HEK293 (cell line): Measurements from ENCODE around the gene IZUMO1.

ENCODE experiments used
- CTCF ChIA-PET: fragments of 350-600 bp; formaldehyde crosslinking; extraction: SDS; loops from one replicate; lab custom pipeline; 2021; ENCODE audit warnings: antibody characterized with exemption; lab: Yijun Ruan, JAX
- POLR2A ChIA-PET: fragments of 300-600 bp; formaldehyde crosslinking; extraction: SDS; loops from one replicate; lab custom pipeline; 2020; ENCODE audit warnings: antibody characterized with exemption, inconsistent platforms; lab: Yijun Ruan, JAX
- H3K27ac ChIP-seq: fragments of 200-500 bp; sonication (Bioruptor generic); 2 replicates; pipeline ENCODE4 v1.5.1; 2014; ENCODE audit warnings: low read depth, low read length, control low read depth, inconsistent platforms; ENCODE audit errors: extremely low read depth
- H3K36me3 ChIP-seq, 2 experiments: fragments of 200-500 bp in 1 of 2; sonication (Bioruptor generic) in 1 of 2; 1 replicate in 1 of 2; 2 replicates in 1 of 2; pipeline ENCODE4 v1.5.1; 2014 to 2017; ENCODE audit warnings: inconsistent platforms in 2 of 2, low read length in 2 of 2; ENCODE audit not compliant: control insufficient read depth in 2 of 2, insufficient read depth in 1 of 2
- H3K4me1 ChIP-seq: fragments of 200-500 bp; sonication (Bioruptor generic); 2 replicates; pipeline ENCODE4 v1.5.1; 2014; ENCODE audit warnings: mild to moderate bottlenecking, low read length, inconsistent platforms; ENCODE audit not compliant: control insufficient read depth, insufficient read depth
- H3K4me3 ChIP-seq: 2 replicates; pipeline ENCODE4 v1.5.1; 2011; ENCODE audit warnings: low read depth, mild to moderate bottlenecking, control low read depth, low read length, moderate library complexity
- H3K9me3 ChIP-seq: fragments of 200-500 bp; sonication (Bioruptor generic); 2 replicates; pipeline ENCODE4 v1.5.1; 2014; ENCODE audit warnings: low read depth, low read length, inconsistent platforms; ENCODE audit not compliant: control insufficient read depth, insufficient read depth
- BCL11B ChIP-seq: fragments of 450-650 bp; formaldehyde crosslinking; IDR thresholded peaks from 2 replicates; pipeline ENCODE4 v1.5.1; 2016; ENCODE audit warnings: low read depth, missing biosample characterization, missing genetic modification characterization
- GLI4 ChIP-seq: fragments of 450-650 bp; formaldehyde crosslinking; IDR thresholded peaks from 2 replicates; pipeline ENCODE4 v1.5.1; 2016; ENCODE audit warnings: missing biosample characterization, missing genetic modification characterization
- PRDM4 ChIP-seq: fragments of 450-650 bp; formaldehyde crosslinking; IDR thresholded peaks from 2 replicates; pipeline ENCODE4 v1.5.1; 2017; ENCODE audit warnings: missing biosample characterization, missing genetic modification characterization
- TCF7L2 ChIP-seq: IDR thresholded peaks from 2 replicates; pipeline ENCODE4 v1.6.1; 2011; ENCODE audit warnings: low read depth, mild to moderate bottlenecking, inconsistent platforms, low read length, moderate library complexity, borderline replicate concordance
- ZIC2 ChIP-seq: fragments of 450-650 bp; formaldehyde crosslinking; IDR thresholded peaks from 2 replicates; pipeline ENCODE4 v1.5.1; 2016; ENCODE audit warnings: missing biosample characterization, missing genetic modification characterization
- ZNF114 ChIP-seq: fragments of 450-650 bp; formaldehyde crosslinking; IDR thresholded peaks from 2 replicates; pipeline ENCODE4 v1.5.0; 2017; ENCODE audit warnings: missing biosample characterization, missing genetic modification characterization
- ZNF146 ChIP-seq: fragments of 450-650 bp; formaldehyde crosslinking; IDR thresholded peaks from 2 replicates; pipeline ENCODE4 v1.5.1; 2016; ENCODE audit warnings: missing biosample characterization, missing genetic modification characterization
- ZNF157 ChIP-seq: fragments of 450-650 bp; formaldehyde crosslinking; IDR thresholded peaks from 2 replicates; pipeline ENCODE4 v1.5.1; 2016; ENCODE audit warnings: missing biosample characterization, missing genetic modification characterization
- ZNF26 ChIP-seq: fragments of 450-650 bp; formaldehyde crosslinking; IDR thresholded peaks from 2 replicates; pipeline ENCODE4 v1.5.1; 2016; ENCODE audit warnings: missing biosample characterization, missing genetic modification characterization
- ZNF266 ChIP-seq: fragments of 450-650 bp; formaldehyde crosslinking; IDR thresholded peaks from 2 replicates; pipeline ENCODE4 v1.5.1; 2016; ENCODE audit warnings: missing biosample characterization, missing genetic modification characterization, low read depth
- ZNF274 ChIP-seq, 2 experiments: fragments of 200-500 bp in 1 of 2; fragments of 450-650 bp in 1 of 2; sonication (Bioruptor generic) in 1 of 2; formaldehyde crosslinking in 1 of 2; IDR thresholded peaks; 2 replicates each; pipeline versions ENCODE4 v1.5.1 to v1.6.1; 2014 to 2016; ENCODE audit warnings: borderline replicate concordance in 1 of 2, inconsistent platforms in 1 of 2, low read length in 1 of 2, missing biosample characterization in 1 of 2, missing genetic modification characterization in 1 of 2
- ZNF280D ChIP-seq: fragments of 450-650 bp; formaldehyde crosslinking; IDR thresholded peaks from 2 replicates; pipeline ENCODE4 v1.5.1; 2016; ENCODE audit warnings: missing biosample characterization, missing genetic modification characterization
- ZNF449 ChIP-seq: fragments of 450-650 bp; formaldehyde crosslinking; IDR thresholded peaks from 2 replicates; pipeline ENCODE4 v1.5.1; 2017; ENCODE audit warnings: missing biosample characterization, mild to moderate bottlenecking, missing genetic modification characterization, moderate library complexity
- ZNF529 ChIP-seq: fragments of 450-650 bp; formaldehyde crosslinking; IDR thresholded peaks from 2 replicates; pipeline ENCODE4 v1.5.1; 2017; ENCODE audit warnings: missing genetic modification characterization, missing biosample characterization; ENCODE audit not compliant: insufficient replicate concordance
- ZNF555 ChIP-seq: fragments of 450-650 bp; formaldehyde crosslinking; conservative IDR thresholded peaks from 2 replicates; pipeline ENCODE4 v1.5.1; 2017; ENCODE audit warnings: missing biosample characterization, mild to moderate bottlenecking, missing genetic modification characterization, inconsistent platforms
- ZNF692 ChIP-seq: fragments of 450-650 bp; formaldehyde crosslinking; IDR thresholded peaks from 2 replicates; pipeline ENCODE4 v1.5.1; 2016; ENCODE audit warnings: missing biosample characterization, missing genetic modification characterization
- ZNF830 ChIP-seq: fragments of 450-650 bp; IDR thresholded peaks from 2 replicates; pipeline ENCODE4 v1.5.0; 2018; ENCODE audit warnings: missing biosample characterization, missing genetic modification characterization, low read depth, mild to moderate bottlenecking, moderate library complexity
- ZSCAN5A ChIP-seq: fragments of 450-650 bp; formaldehyde crosslinking; IDR thresholded peaks from 2 replicates; pipeline ENCODE4 v1.5.1; 2016; ENCODE audit warnings: missing biosample characterization, missing genetic modification characterization

Gene IZUMO1

GRCh38 chr19:48713041-48713863 lies 33.5 kb downstream of the IZUMO1 start (continued):
- TF ChIP-seq ZNF529 (tag by site-specific recombination) (no peak), TCF7L2 (no peak)

GRCh38 chr19:48711106-48711662 lies 35.5 kb downstream of the IZUMO1 start:
- Histone ChIP-seq H3K27ac (no peak overlapping the region), H3K4me3 (no peak overlapping the region), H3K9me3 (no peaks in the 10 kb centered on the region), H3K36me3 (no peaks in the 10 kb centered on the region; a peak in 1 of 3 replicates), H3K4me1 (peaks cover 13% of the 10 kb centered on the region)
- ChIA-PET POLR2A (interaction anchor here (0.5 kb wide), 1 partner anchor 105 kb away, joined by 5 read pairs; no protein-coding TSS in a partner anchor), CTCF (interaction anchor here (0.6 kb wide), 1 partner anchor 17 kb away, joined by 3 read pairs; no protein-coding TSS in a partner anchor)
- TF ChIP-seq ZIC2 (tag by site-specific recombination) (no peak), ZNF449 (tag by site-specific recombination) (no peak), PRDM4 (tag by site-specific recombination) (no peak), ZNF26 (tag by site-specific recombination) (no peak)

- H3K4me3 ChIP-seq: no peak overlapping the region
- no peak overlapping the region for H3K27ac ChIP-seq
- POLR2A ChIA-PET: no interaction called here
- peaks cover 7% of the 10 kb centered on the region for H3K4me1 ChIP-seq
- CTCF ChIA-PET: interaction anchor here (0.6 kb wide), 1 partner anchor 258 kb away, joined by 3 read pairs; no protein-coding TSS in a partner anchor
- no peaks in the 10 kb centered on the region for H3K9me3 ChIP-seq
- peaks cover 0 to 2% of the 10 kb centered on the region in 2 experiments; a peak in 2 of 3 replicates for H3K36me3 ChIP-seq
- TF ChIP-seq GLI4 (tag by site-specific recombination) (no peak), ZSCAN5A (tag by site-specific recombination) (no peak), ZNF280D (tag by site-specific recombination) (no peak), ZNF555 (tag by site-specific recombination) (no peak), ZNF114 (no peak), ZNF274 (IDR thresholded peaks at IDR 0.05; ENCODE audit: low read length) (no peak), ZNF274 (tag by site-specific recombination; IDR thresholded peaks at IDR 0.05; ENCODE audit: borderline replicate concordance) (no peak), ZNF146 (tag by site-specific recombination) (no peak), ZNF830 (no peak), ZNF266 (no peak), ZNF692 (tag by site-specific recombination) (no peak), BCL11B (tag by site-specific recombination) (no peak), ZNF157 (tag by site-specific recombination) (no peak)
These were observed 38.2 kb downstream of the IZUMO1 start for GRCh38 chr19:48708471-48708870.
